ENCODE results near the gene EMP2. TPM values are rescaled to one million over a fixed set of nuclear protein-coding genes. Genes with fewer than 3 reads are reported as not detected.

Gene EMP2
- total RNA-seq, 2 donors from 2014 or later, result 40.3 to 66.8 TPM

GRCh38 chr16:10617662-10618420 lies 37.4 kb upstream of the EMP2 start:
- H3K4me1 ChIP-seq, result peaks cover 0 to 44% of the 10 kb centered on the region in 2 donors
- TF ChIP-seq, protein P1, sequence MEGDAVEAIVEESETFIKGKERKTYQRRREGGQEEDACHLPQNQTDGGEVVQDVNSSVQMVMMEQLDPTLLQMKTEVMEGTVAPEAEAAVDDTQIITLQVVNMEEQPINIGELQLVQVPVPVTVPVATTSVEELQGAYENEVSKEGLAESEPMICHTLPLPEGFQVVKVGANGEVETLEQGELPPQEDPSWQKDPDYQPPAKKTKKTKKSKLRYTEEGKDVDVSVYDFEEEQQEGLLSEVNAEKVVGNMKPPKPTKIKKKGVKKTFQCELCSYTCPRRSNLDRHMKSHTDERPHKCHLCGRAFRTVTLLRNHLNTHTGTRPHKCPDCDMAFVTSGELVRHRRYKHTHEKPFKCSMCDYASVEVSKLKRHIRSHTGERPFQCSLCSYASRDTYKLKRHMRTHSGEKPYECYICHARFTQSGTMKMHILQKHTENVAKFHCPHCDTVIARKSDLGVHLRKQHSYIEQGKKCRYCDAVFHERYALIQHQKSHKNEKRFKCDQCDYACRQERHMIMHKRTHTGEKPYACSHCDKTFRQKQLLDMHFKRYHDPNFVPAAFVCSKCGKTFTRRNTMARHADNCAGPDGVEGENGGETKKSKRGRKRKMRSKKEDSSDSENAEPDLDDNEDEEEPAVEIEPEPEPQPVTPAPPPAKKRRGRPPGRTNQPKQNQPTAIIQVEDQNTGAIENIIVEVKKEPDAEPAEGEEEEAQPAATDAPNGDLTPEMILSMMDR (IDR thresholded peaks at IDR 0.05), result no peak
- no peaks in the 10 kb centered on the region for H3K36me3 ChIP-seq
- H3K4me3 ChIP-seq, result no peak overlapping the region
- DNase-seq (ENCODE audit: low spot score), result no peak
- peak overlapping the region; percentile 51 to 73 for H3K27ac ChIP-seq
- H3K27me3 ChIP-seq, result no peaks in the 10 kb centered on the region
- H3K9me3 ChIP-seq, result no peaks in the 10 kb centered on the region

DNA sequence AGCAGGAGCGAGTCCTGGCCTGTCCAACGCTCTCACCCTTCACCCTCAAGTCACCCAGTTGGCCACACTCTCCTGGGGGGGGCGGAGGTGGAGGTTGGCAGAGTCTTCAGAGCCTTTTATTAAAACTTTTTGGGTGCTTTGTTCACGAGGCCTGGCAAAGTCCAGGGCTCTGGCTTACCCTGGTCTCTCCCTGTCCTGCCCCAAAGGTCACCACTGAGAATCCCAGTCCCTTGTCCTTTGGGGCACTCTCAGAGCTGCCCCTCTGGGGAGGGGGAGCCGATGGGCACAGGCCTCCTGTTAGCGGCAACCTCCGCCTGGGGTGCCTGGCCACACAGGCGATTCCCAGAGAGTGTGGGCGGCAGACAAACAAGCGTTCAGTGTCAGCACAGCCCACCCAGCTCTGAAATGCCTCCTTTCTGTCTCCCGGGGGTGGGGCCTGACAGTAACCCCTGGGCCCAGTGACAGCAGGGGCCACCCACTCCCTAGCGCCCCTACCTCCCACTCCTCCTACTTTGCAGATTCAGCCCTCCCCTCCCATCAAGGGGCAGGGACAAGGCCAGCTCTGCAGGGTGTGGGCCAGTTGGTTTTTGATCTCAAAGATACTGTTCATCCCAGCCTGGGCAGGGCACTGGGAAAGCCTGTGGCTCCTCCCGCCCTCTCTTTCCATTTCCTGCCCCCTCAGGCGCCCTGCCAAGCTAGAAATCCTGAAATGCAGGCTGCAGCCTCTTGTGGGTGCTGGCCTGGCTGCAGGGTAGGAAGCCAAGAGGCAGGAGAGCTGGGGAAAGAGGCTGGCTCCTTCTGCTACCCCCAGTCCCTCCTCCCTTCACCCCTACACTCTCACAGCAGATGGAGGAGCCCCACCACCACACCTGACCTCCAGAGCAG lies 36.6 kb upstream of the EMP2 start:
- no peaks in the 10 kb centered on the region for H3K27me3 ChIP-seq
- no peak overlapping the region for H3K4me3 ChIP-seq
- TF ChIP-seq, protein P1 (IDR thresholded peaks at IDR 0.05), result no peak
- H3K9me3 ChIP-seq, result no peaks in the 10 kb centered on the region
- peak overlapping the region; percentile 51 to 73 for H3K27ac ChIP-seq
- H3K36me3 ChIP-seq, result no peaks in the 10 kb centered on the region
- H3K4me1 ChIP-seq, result peaks cover 0 to 39% of the 10 kb centered on the region in 2 donors
- peak; percentile 71 for DNase-seq (ENCODE audit: low spot score)

GRCh38 chr16:10616419-10616755 lies 36.0 kb upstream of the EMP2 start:
- Histone ChIP-seq H3K36me3 (no peaks in the 10 kb centered on the region), H3K27me3 (no peaks in the 10 kb centered on the region), H3K4me1 (peaks cover 0 to 39% of the 10 kb centered on the region in 2 donors), H3K4me3 (no peak overlapping the region), H3K27ac (peak overlapping the region; percentile 51 to 73), H3K9me3 (no peaks in the 10 kb centered on the region)
- no peak for DNase-seq (ENCODE audit: low spot score)
- TF ChIP-seq, protein P1 (IDR thresholded peaks at IDR 0.05), result no peak

DNA sequence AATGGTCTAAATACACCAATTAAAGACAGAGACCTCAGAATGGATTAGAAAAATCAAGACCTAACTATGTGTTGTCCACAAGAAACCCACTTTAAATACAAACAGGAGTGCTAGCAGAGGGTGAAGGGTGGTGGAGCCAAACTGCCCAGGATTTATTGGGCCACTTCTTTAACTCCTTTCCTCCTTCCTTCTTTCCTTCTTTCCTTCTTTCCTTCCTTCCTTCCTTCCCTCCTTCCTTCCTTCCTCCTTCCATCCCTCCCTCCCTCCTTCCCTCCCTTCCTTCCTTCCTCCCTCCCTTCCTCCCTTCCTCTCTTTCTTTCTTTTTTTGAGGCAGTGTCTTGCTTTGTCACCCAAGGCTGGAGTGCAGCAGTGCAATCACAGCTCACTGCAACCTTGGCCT lies 34.3 kb upstream of the EMP2 start:
- TF ChIP-seq, protein P1 (IDR thresholded peaks at IDR 0.05), result no peak
- no peak overlapping the region for H3K27ac ChIP-seq
- H3K9me3 ChIP-seq, result no peaks in the 10 kb centered on the region

GRCh38 chr16:10613785-10614485 lies 33.5 kb upstream of the EMP2 start:
- Histone ChIP-seq H3K4me1 (peaks cover 0 to 34% of the 10 kb centered on the region in 2 donors), H3K36me3 (no peaks in the 10 kb centered on the region), H3K4me3 (no peak overlapping the region), H3K27me3 (no peaks in the 10 kb centered on the region), H3K27ac (no peak overlapping the region), H3K9me3 (no peaks in the 10 kb centered on the region)
- TF ChIP-seq, protein P1 (IDR thresholded peaks at IDR 0.05), result no peak
- no peak for DNase-seq (ENCODE audit: low spot score)

More for the DNA sequence above, 34.3 kb upstream of the EMP2 start:
- DNase-seq (ENCODE audit: low spot score), result no peak
- Histone ChIP-seq H3K27me3 (no peaks in the 10 kb centered on the region), H3K4me3 (no peak overlapping the region), H3K36me3 (no peaks in the 10 kb centered on the region), H3K4me1 (peaks cover 0 to 34% of the 10 kb centered on the region in 2 donors)

Data from right atrium auricular region (tissue), 2 donors.